HG02884 (cell line): ENCODE data around the gene FAM118A.
"Not testable (repeated sequence)": the region's sequence is repeated elsewhere in the genome, so short reads cannot be mapped to it uniquely, and the experiment has no call there.

Experiments
- ATAC-seq: cut with Tn5 transposase; IDR thresholded peaks from one replicate; pipeline ENCODE4 v1.9.1; 2021; ENCODE audit warnings: mild to moderate bottlenecking, moderate library complexity; ENCODE audit not compliant: unreplicated experiment

FAM118A gene

DNA sequence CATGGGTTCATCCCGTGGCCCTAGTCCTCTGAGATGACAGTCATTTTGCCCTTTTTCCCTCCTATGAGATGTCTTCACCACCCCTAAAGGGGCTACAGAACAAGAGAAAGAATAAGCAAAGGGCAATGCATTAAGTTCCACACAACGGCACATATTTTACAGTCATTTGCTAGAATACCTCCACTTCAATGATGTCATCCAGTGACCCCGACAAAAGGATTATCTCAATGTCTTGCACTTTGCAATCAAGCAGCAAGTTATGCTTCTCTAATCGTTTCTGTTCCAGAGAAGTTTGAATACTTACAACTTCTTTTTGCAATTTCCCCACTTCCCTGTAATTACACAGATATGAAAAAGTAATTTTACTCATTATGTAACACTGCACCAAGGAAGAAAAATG is 49.9 kb downstream of the FAM118A start:
- no peak for ATAC-seq

DNA sequence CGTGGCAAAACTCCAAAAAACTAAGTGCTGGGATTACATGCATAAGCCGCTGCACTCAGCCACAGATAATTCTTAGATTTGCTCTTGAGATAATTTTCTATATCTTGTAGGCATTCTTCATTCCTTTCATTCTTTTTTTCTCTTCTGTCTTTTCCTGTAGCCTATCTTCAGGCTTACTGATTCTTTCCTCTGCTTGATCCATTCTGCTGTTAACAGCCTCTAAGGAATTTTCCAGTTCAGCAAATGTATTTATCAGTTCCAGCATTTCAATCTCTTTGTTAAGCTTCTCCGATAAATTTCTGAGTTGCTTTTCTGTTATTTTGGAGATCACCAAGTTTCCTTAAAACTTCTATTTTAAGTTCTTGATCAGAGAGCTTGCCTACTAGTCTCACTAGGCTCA is 57.0 kb downstream of the FAM118A start:
- ATAC-seq, result no peak

DNA sequence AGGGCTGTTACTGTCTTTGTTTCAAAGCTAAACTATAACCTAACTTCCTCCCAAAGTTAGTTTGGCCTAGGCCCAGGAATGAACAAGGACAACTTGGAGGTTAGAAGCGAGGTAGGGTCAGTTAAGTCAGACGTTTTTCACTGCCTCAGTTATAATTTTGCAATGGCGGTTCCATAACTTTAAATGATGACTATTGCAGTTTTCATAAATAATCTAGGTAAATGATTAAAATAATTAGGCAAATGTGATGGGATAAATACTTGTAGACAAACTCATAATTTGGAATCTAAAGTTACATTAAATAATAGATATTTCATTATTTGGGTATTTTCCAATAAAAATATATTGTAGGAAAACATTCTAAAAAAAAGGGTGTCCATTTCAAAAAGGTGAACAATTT is 63.9 kb downstream of the FAM118A start:
- not testable (repeated sequence) for ATAC-seq

DNA sequence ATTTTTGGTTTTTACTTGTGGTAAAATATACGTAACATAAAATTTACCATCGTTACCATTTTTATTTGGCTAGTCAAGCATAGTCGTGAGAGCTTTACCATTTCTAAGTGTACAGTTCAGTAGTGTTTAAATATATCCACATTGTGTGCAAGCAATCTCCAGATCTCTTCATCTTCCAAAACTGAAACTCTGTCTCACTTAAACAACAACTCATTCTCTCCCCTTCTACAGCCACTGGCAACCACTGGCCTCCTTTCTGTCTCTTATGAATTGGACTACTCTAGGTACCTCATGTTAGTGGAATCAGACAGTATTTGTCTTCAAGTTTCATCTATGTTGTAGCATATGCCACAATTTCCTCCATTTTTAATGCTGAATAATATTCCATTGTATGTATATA is 66.3 kb downstream of the FAM118A start:
- ATAC-seq, result no peak

DNA sequence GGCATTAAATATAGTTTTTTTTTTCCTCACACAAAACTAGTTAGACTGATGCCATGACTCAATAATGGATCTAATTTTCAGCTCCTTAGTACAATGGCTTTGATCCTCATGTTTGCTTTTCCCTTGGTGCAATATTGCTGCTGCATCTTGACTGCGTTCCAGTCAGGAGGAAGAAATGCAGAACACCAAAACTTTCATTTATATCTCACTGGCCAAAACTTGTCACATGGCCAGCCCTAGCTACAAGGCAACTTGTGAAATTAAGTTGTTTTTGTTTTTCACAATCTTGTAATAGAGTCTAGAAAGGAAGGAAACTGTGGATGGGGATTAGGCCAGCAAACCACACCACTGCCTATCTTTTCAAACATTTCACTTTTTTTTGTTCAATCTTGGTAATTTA is 67.0 kb downstream of the FAM118A start:
- no peak for ATAC-seq

DNA sequence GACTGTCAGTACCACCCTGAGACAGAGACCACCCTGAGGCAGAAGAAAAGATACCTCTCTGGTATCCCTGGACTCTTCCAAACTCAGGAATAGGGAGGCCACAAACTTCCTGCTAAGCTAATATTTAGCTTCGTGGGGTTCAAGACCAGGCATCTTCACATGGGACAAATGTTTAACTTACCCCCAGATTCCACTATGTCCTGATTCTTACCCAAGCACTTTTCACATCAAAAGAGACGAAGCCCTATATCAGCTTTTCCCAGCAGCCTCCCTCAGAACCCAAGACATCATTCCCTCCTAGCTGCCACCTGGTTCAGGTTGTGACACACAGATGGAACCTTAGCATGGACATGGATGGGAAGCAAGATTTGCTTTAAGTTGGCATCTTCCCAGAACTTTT is 71.6 kb downstream of the FAM118A start:
- no peak for ATAC-seq

DNA sequence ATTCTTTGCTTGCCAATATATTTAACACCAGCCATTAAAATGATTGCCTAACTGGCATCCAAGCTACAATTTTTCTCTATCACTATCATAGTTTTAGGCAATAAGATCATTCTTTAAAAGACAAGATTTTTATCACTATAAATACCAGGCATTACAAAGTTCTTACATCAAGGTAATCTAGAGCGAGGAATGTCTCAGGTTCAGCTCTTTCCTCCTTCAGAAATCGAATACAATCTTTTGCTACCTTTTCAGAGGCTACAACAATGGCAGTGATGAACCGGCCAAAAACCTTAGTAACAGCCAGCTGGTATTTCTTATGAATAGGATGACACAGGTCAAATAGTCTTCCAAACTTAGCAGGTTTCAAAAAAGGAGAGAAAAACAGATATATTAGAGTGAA is 79.8 kb downstream of the FAM118A start:
- ATAC-seq, result no peak
